ENCODE measurements around the gene CCDC175. TPM values are rescaled to one million over a fixed set of nuclear protein-coding genes. Genes with fewer than 3 reads are reported as not detected.

CCDC175 gene
- total RNA-seq, 1 donor from 2014 or later, result not detected

- Histone ChIP-seq H3K27me3 (no peaks in the 10 kb centered on the region), H3K4me1 (no peaks in the 10 kb centered on the region), H3K9me3 (no peaks in the 10 kb centered on the region), H3K27ac (no peak overlapping the region), H3K4me3 (no peak overlapping the region), H3K36me3 (no peaks in the 10 kb centered on the region)
- intact Hi-C loops (cut with DNase I), result no loop called here
- no peak for DNase-seq (ENCODE audit: low spot score in 2 of 2)
- TF ChIP-seq, protein P1, sequence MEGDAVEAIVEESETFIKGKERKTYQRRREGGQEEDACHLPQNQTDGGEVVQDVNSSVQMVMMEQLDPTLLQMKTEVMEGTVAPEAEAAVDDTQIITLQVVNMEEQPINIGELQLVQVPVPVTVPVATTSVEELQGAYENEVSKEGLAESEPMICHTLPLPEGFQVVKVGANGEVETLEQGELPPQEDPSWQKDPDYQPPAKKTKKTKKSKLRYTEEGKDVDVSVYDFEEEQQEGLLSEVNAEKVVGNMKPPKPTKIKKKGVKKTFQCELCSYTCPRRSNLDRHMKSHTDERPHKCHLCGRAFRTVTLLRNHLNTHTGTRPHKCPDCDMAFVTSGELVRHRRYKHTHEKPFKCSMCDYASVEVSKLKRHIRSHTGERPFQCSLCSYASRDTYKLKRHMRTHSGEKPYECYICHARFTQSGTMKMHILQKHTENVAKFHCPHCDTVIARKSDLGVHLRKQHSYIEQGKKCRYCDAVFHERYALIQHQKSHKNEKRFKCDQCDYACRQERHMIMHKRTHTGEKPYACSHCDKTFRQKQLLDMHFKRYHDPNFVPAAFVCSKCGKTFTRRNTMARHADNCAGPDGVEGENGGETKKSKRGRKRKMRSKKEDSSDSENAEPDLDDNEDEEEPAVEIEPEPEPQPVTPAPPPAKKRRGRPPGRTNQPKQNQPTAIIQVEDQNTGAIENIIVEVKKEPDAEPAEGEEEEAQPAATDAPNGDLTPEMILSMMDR (IDR thresholded peaks at IDR 0.05), result no peak
Observed at GRCh38 chr14:59538936-59539335, 37.7 kb downstream of the CCDC175 start.

DNA sequence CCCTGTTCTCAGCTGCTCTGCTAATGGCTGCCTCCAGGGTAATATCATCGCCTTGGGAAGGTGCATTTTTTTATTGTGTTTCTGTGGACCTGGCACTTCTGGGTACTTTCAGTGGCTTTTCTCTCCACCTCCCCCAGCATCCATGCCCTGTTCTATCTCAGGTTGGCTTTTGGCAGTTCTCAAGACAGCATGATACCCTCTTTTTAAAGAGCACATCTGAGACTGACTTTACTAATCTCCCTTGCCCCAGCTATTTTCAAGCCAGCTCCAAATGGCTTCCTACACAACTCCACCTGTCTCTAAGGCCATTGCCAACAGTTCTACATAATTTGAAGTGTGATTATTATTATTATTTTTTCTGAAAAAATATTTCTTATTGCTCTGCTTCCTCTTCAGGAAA lies 39.1 kb downstream of the CCDC175 start:
- H3K9me3 ChIP-seq, result no peaks in the 10 kb centered on the region

GRCh38 chr14:59534361-59534987 lies 42.1 kb downstream of the CCDC175 start:
- H3K27ac ChIP-seq, result no peak overlapping the region
- H3K36me3 ChIP-seq, result no peaks in the 10 kb centered on the region
- H3K9me3 ChIP-seq, result no peaks in the 10 kb centered on the region
- no peak overlapping the region for H3K4me3 ChIP-seq
- TF ChIP-seq, protein P1 (IDR thresholded peaks at IDR 0.05), result no peak
- no peak for DNase-seq (ENCODE audit: low spot score in 2 of 2)
- intact Hi-C loops (cut with DNase I), result no loop called here
- no peaks in the 10 kb centered on the region for H3K27me3 ChIP-seq
- no peaks in the 10 kb centered on the region for H3K4me1 ChIP-seq

More for the DNA sequence above, 39.1 kb downstream of the CCDC175 start:
- Histone ChIP-seq H3K27ac (no peak overlapping the region), H3K36me3 (no peaks in the 10 kb centered on the region), H3K4me1 (no peaks in the 10 kb centered on the region), H3K4me3 (no peak overlapping the region), H3K27me3 (no peaks in the 10 kb centered on the region)
- intact Hi-C loops (cut with DNase I), result no loop called here
- TF ChIP-seq, protein P1 (IDR thresholded peaks at IDR 0.05), result no peak
- no peak for DNase-seq (ENCODE audit: low spot score in 2 of 2)

DNA sequence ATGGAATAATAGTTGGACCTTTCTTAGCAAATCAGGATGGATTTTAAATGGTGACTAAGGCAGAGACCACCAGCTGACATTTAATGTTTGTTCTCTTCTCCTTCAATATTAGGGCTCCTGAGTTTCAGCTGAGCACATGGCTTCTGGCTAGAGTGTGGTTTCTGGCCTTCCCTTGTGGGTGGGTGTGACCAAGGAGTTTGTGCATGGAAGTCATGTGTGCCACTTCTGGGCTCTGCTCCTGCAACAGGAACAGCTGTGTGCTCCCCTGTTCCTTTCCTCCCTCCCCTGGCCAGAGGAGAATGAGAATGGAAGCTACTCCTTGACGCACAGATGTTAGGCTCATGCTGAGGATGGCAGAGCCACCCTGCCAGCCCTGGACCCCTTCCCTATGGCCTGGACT lies 44.2 kb downstream of the CCDC175 start:
- H3K27ac ChIP-seq, result no peak overlapping the region
- H3K4me3 ChIP-seq, result no peak overlapping the region
- H3K36me3 ChIP-seq, result no peaks in the 10 kb centered on the region
- intact Hi-C loops (cut with DNase I), result no loop called here
- no peaks in the 10 kb centered on the region for H3K27me3 ChIP-seq
- TF ChIP-seq, protein P1 (IDR thresholded peaks at IDR 0.05), result no peak
- no peaks in the 10 kb centered on the region for H3K9me3 ChIP-seq
- no peaks in the 10 kb centered on the region for H3K4me1 ChIP-seq
- no peak for DNase-seq (ENCODE audit: low spot score in 2 of 2)

- Histone ChIP-seq H3K36me3 (no peaks in the 10 kb centered on the region), H3K27me3 (no peaks in the 10 kb centered on the region), H3K27ac (no peak overlapping the region), H3K9me3 (no peaks in the 10 kb centered on the region), H3K4me3 (no peak overlapping the region), H3K4me1 (no peaks in the 10 kb centered on the region)
- intact Hi-C loops (cut with DNase I), result no loop called here
- no peak for DNase-seq (ENCODE audit: low spot score in 2 of 2)
- TF ChIP-seq, protein P1 (IDR thresholded peaks at IDR 0.05), result no peak
Observed at GRCh38 chr14:59530349-59530748, 46.3 kb downstream of the CCDC175 start.

GRCh38 chr14:59529189-59529588 lies 47.4 kb downstream of the CCDC175 start:
- no peak overlapping the region for H3K27ac ChIP-seq

More at GRCh38 chr14:59529189-59529588, 47.4 kb downstream of the CCDC175 start:
- no peaks in the 10 kb centered on the region for H3K27me3 ChIP-seq
- H3K9me3 ChIP-seq, result no peaks in the 10 kb centered on the region
- no peak for DNase-seq (ENCODE audit: low spot score in 2 of 2)
- H3K4me3 ChIP-seq, result no peak overlapping the region
- no peaks in the 10 kb centered on the region for H3K4me1 ChIP-seq
- intact Hi-C loops (cut with DNase I), result no loop called here
- no peaks in the 10 kb centered on the region for H3K36me3 ChIP-seq
- TF ChIP-seq, protein P1 (IDR thresholded peaks at IDR 0.05), result no peak
